Breast epithelium (tissue), 3 donors: ENCODE data around the gene LYPD3.

ENCODE experiments used
- POLR2AphosphoS5 ChIP-seq, 3 donors: sonication (generic); formaldehyde crosslinking; IDR thresholded peaks; one replicate each; pipeline ENCODE4 v1.6.1; 2017; ENCODE audit warnings: antibody characterized with exemption in 3 of 3
- TF ChIP-seq, protein P1 (sequence below), 3 donors: fragments of 450-650 bp; IDR thresholded peaks; one replicate each; pipeline ENCODE4 v1.5.1; 2016 to 2017; ENCODE audit warnings: antibody characterized with exemption in 3 of 3, mild to moderate bottlenecking in 3 of 3, moderate library complexity in 3 of 3

GRCh38 chr19:43439032-43439708 is 26.2 kb downstream of the LYPD3 start:
- TF ChIP-seq, protein P1, sequence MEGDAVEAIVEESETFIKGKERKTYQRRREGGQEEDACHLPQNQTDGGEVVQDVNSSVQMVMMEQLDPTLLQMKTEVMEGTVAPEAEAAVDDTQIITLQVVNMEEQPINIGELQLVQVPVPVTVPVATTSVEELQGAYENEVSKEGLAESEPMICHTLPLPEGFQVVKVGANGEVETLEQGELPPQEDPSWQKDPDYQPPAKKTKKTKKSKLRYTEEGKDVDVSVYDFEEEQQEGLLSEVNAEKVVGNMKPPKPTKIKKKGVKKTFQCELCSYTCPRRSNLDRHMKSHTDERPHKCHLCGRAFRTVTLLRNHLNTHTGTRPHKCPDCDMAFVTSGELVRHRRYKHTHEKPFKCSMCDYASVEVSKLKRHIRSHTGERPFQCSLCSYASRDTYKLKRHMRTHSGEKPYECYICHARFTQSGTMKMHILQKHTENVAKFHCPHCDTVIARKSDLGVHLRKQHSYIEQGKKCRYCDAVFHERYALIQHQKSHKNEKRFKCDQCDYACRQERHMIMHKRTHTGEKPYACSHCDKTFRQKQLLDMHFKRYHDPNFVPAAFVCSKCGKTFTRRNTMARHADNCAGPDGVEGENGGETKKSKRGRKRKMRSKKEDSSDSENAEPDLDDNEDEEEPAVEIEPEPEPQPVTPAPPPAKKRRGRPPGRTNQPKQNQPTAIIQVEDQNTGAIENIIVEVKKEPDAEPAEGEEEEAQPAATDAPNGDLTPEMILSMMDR (IDR thresholded peaks at IDR 0.05), result no peak
- no peak for TF ChIP-seq POLR2AphosphoS5 (IDR thresholded peaks at IDR 0.05)
